Stimulated activated CD8-positive, alpha-beta memory T cell treated with anti-CD3 and anti-CD28 coated beads, Interleukin-2, amount 100 ng/mL, for 1 hour (primary cell): ENCODE data around the gene MAMSTR.
A peak's percentile ranks its signal among the peaks of the same experiment; 100 is the strongest.

Source experiments
- DNase-seq, 2 donors: peaks; one replicate each; pipeline ENCODE4 v3.0.0-alpha.2; 2020; ENCODE audit warnings: low read depth in 2 of 2

Gene MAMSTR

DNA sequence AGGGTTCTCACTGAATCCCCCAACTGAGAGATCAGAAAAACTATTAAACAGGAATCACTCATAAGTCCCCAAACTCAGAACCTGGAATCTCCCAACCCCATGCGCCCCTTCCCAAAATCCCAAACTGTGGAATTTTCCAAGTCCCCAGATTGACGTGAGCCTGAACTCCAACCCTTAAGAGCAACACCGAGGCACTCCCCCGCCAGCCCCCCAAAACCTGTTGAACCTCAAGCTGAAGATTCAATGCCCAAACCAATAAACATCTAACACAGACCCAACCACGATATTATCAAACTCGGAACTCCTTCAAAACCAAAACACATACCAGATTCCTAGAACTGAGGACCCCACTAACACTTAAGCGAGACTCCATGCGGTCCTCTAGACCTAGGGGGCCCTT lies 26.6 kb upstream of the MAMSTR start:
- no peak for DNase-seq

DNA sequence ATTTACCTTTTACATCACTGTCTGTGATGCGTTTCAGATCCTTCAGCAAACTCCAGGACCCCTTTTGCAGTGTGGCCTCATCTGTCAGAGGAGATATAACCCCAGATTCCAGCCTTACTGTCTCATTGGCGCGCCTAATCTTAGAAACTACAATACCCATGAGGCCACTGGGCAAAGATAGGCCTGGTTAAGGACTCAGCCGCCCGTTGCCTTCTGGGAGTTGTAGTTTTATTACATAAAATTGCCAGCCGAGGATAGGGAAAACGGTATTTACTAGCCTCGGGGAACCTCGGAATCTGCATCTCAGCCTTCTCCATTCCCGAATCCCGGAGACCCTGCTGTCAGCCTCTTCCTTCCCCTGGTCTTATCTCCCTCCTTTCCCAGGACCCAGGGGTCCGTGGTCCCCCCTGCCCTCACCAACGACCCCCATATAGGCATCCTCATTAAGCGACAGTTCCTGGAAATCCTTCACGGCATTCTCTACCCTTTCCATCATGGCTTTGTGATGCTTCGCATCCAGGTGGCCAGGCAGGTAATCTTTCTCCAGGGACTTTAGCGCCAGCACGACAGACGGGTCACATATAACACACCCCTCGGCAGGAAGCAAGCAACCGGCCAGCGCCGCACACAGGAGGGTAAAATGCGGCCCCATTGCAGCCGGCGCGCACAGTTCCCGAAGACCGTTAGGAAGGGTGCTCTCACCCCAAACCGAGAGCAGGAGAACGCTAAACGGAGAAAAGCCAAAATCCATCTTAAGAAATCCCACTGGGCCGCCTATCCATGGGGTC lies 25.9 kb upstream of the MAMSTR start:
- no peak for DNase-seq

DNA sequence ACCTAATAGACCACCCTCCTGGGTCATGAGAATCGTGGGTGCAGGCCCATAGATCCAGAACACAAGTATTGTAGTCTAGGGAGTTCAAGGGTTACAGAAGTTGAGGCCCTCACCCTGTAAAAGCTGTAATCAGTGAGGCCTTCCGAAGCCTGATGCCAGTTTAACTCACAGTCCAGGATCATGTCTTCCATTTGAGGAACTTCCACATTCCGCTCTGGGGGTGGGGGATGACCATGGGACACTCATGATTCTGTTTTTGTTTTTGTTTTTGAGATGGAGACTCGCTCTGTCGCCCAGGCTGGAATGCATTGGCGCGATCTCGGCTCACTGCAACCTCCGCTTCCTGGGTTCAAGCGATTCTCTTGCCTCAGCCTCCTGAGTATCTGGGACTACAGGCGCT lies 22.6 kb upstream of the MAMSTR start:
- DNase-seq, result no peak

DNA sequence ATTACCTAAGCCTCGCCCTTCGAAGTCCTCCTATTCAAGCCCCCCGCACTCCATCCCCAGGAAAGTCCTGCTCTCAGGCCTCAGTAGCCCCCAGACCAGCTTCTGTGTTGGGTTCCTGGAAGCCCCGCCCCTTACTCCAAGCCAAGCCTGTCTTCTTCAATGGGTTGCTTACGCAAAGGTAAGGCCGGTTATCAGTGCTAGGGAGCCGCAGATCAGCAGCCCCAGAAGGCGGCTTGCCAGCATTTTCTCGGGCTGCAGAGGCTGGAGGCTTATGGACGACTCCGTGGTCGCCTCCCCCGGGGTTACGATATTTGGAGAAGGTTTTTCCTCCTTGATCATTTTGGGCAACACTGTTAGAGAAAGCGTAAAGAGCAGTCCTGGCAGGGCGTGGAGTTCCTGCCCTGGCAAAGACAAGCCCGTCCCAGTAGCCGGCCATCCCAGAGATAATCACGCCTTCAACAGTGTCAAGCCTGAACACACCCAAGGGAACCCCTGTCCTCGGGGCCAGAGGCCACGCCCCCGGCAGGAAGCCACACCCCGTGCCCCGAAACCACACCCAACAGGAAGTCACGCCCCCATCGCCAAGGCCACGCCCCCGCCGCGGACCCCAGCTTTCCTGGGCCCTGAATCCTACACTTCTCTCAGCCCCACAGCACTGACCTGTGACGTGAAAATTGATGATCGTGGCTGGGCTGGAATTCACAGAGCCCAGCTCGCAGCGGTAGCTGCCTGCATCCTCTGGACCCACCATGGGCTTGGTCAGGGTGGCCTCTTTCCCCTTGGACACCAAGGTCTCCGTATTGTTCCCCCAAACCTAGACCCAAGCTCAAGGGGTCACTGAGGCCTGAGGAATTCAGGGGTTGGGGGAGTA lies 21.8 kb upstream of the MAMSTR start:
- DNase-seq, result no peak

DNA sequence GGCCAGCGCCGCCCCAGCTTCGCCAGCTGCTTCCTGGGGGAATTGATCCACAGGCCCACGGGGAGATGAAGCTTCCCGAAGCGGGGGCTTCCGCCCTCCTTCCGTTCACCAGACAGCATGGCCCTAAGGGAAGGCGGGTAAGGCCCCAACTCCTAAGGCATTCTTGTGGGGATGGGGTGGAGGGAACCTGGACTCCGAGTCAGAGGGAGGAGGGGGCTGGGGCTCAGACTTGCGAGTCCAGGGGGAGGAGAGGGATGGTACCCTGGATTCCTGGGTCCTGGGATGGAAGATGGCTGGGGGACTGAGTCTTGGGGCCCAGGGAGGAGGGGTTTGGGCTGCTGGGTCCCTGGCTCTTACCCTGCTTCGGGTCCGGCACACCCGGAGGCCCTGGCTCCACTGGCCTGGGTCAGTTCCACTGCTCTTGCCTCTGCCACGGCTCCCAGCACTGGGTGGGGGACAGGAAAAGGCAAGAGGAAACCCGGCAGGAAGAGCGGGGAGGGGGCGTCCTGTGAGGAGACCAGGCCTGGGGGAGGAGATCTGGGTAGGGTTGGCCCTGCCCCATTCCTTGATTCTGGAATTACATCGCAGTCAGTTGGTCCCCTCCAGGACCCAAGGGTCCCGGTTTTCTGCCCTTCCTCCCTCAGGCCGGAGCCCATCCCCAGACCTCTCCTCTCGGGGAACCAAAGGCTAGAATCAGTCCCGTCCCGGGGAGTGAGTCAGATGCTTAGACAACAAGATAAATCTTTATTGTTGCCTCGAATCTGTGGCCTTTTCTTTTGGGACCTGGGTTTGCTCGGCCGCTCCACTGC lies 20.8 kb upstream of the MAMSTR start, which contains the start of gene RASIP1:
Gene RASIP1 (minus strand): TSS at position 447 of the 809 bp plus-strand sequence. CDS start 328 bp downstream, at position 119.
- no peak for DNase-seq

DNA sequence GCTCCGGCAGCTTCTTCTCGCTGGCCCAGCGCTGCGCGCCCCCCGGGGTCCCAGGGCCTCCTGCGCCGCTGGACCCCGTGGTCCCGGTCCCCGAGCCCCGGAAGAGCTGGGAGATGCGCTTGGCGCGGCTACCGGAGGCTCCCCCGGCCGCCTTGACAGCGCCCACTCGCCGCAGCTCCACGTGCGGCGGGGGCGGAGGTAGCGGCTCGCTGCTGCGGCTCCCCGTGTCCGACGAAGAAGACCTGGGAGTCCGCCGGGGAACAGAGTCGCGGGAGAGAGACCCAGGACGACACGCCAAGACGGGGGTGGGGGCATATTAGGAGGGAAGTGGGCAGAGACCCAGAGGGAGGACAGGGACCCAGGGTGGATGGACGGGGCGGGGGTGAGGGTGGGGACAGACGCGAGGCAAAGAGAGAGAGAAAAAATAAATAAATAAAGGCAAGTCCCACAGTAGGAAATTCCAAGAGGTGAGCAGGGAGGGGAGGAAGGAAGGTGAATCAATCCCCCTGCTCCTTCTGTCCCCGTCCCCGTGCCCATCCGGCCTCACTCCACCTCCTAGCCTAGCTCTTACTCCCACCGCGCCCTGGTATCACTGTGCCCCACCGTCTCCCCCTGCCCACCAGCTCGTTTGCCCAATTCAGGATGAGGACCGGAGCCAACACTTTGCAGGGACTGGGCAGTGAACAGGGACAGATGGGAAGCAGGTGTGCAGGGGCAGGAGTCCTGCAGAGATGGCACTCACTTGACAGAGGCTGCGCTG lies 20.1 kb upstream of the MAMSTR start:
- no peak for DNase-seq

DNA sequence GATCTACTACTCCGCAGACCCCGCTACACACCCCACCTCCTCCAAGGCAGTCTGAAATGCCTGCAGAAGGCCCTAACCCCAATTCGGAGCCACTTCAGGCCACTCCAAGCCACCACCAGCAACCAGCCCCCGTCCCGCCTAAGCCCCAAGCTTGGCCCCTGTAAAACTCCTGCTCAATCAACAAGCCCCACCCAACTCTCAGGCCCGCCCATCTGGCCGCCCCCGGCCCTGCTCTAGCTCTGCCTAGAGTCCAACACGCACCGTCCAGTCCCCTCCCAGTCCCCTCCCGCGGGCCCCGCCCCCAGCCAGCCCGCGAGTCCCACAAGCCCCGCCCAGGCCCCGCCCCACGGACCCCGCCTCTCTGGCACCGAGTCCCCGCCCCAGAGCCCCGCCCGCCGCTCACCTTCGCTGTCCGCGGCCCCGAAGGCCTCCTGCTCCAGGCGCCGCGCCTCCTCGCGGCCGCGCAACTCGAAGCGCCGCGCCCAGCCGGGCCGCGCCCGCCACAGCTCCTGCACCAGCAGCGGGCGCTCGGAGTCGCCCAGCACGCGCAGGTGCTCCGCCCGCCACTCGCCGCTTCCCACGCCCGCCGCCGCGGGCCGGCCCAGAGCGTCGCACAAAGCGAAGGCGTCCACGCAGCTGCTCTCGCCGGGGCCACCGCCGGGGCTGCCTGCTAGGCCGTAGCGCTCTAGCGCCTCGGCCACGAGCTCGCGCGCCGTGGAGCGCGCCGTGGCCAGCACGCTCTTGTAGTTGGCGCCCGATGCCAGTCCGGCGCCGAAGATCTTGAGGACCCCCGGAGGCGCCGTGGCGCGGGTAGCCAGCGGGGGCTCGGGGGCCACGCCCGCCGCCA lies 19.3 kb upstream of the MAMSTR start:
- DNase-seq, result peak; percentile 83 to 89

DNA sequence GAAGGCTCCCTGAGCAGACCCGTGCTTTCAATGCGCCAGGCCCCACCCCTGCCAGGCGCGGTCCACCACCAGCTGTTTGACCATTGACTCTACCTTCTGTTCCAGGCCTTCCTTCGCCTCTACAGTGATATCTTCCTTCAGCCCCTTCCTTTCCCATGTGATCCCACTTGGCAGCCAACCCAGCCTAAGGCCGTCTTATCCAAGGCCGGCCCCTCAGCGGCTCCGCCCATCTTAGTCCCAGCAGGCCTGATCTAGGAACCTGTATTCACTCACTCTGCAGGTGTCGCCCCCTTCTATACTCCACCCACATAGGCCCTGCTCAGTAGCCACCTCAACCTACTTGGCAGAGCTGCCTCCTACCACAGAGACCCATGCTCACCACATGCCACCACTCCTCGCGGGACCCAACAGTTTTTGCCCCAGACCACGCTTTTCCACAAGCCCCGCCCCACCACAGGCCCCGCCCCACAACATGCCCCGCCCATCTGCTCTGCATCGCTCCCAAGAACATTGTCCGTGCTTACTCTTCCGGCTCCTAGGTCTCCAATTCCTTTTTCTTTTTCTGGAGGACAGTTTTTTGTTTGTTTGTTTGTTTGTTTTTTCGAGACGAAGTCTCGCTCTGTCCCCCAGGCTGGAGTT lies 18.0 kb upstream of the MAMSTR start:
- no peak for DNase-seq

DNA sequence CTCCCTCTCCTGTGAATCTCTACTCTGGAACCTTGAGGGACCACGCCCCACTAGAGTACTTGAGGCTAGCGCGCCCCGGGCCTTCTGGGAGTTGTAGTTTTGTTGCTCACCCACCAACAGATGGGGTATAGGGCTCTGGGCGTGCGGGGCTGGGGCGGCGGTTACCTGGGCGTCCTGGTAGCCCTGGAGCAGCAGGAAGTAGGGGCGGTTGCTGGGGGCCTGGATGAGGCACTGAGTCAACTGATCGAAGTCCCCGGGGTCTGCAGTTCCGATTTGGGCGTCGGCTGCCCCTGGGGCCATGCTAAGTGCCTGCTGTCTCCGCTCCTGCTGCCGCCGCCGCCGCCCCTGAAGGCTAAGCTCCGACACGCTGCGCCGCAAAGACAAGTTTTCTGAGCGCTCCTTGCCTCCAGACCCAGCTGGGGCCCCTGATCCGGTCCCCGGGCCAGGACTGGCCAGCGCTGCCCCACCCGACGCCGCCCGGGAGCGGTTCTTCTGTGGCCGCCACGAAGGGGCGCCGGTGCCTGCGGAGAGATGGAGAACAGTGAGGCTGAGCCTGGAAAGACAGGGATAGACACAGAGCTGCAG lies 15.6 kb upstream of the MAMSTR start:
- no peak for DNase-seq

DNA sequence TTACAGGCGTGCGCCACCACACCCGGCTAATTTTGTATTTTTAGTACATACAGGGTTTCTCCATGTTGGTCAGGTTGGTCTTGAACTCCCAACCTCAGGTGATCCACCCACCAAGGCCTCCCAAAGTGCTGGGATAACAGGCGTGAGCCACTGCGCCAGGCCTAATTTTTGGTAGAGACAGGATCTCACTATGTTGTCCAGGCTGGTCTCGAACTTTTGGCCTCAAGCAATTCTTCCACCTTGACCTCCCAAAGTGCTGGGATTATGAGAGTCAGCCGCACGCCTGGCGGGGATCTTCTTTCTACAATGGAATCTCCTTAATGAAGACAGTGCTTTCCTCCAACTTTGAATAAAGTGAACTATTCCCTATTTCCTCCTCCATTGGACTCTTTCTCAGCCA lies 15.1 kb upstream of the MAMSTR start:
- no peak for DNase-seq

DNA sequence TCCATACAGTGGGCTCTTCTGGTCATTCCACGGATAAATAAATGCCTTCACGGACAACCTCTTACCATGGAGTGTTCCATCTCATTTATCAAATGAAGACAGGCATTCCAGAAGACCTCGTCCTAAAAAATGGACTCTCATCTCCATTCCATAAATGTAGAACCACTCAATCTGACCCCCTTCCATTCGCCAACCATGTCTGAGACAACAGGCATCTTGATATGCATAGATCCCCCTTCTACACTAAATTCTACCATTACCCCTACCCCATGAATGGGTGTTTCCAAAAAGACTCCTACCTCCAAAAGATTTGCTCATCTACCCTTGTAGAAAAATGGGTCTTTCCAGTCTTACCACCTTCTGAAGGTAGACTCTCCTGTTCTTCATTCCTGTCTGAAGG lies 11.9 kb upstream of the MAMSTR start:
- DNase-seq, result no peak

DNA sequence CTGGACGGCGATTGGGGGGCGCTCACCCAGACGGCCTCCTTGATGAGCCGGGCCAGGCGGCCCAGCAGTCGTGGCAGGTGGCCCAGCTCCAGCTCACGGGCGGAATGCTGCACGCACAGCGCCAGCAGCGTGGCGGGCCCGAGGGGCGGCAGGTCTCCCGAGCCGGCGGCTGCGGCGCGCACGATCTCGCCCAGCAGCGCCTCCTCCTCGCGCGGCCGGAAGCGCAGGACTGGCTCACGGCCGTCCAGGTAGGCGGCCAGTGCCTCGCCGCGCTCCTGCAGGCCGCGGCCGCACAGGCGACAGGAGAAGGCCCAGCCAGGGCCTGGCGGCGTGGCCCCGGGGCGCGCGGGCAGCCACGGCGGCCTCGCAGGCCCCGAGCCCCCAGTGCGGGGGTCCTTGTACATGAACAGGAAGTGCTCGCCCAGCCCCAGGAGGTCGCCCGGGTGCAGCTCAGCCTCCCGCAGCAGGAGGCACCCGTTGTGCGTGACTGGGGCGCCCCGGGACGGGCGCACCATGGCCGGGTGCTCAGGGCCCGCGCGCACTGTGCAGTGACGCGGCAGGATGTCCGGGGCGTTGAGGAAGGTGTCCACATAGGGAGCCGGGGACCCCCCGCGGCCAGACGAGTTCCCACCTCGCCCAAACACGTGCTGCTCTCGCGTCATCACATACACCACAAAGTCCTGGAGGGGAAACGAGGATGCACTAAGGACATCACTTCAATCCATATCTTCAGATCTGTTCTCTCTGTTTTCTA lies 9.6 kb upstream of the MAMSTR start:
- DNase-seq, result no peak

DNA sequence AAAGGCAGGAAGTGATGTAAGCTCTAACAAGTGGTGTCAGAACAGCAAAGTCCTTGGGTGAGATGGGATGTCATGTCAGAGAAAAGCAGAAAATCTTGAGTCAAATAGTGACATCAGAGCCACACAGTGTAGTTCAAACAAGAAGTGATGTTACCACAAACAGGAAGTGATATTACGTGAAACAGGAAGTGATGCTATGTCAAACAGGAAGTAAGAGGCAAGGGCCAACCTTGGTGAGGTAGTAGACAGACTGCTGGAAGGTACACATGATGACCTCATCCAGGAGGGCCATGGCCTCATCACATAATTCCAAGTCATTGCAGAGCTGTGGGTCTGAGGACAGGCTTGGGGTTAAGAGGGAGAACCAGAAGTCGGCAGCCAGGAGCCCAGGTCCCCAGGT lies 7.0 kb upstream of the MAMSTR start:
- no peak for DNase-seq

DNA sequence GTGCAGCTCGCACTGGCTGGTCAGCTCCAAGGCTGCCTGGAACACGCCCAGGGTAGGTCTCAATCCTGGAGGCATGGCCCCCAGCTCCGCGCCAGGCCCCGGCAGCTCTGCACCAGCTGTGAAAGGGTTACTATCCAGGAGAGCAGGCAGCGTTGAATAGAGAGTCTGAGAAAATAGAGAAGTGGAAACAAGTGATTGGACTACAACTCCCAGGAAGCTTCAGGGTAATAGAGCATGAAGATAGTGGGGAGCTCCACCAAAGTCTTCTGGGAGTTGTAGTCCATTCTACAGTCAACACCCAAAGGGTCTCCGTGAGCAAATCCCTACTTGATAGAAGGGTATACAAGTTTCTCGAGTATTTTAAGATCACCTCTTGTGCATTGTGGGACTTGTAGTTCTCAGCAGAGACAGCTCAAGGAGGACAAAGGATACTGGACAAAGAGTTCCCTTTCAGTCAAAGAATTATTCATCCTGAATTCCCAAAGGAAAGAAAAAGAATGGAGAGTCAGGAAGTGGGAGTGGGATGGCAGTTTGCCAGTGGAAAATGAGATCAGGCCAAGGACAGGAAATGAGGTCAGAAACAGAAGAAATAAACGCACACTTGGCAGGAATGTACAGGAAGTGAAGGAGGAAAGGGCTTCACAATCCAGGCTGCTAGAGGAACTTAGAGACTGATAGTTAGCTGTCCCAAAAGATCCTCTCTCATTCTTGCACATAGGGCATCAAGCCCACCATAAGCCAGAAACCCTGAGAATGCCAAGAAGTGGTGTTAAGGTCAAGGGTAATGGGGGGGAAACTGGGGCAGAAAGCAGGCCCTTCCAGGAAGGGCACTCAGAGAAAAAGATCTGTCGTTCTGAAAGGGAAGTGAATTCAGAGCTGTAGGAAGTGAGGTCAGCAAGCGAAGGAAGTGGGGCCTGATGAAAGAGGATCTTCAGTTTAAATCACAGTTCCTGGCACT lies 5.5 kb upstream of the MAMSTR start:
- DNase-seq, result no peak

DNA sequence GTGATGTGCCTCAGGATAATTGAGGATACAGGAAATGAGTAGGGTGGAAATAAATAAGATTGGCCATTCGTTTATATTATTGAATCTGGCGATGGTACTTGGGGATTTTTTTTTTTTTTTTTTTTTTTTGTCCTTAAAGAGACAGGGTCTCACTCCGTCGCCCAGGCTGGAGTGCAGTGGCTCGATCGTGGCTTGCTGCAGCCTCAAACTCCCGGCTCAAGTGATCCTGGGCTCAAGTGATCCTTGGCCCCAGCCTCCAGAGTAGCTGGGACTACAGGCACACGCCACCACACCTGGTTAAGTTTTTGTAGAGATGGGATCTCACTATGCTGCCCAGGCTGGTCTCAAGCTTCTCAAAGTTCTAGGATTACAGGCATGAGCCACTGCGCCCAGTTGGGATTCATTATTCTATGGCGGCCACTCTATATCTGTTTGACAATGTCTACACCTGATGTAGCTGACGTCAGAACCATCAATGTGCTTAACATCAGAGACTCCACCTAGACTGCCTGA lies 2.7 kb upstream of the MAMSTR start:
- no peak for DNase-seq

DNA sequence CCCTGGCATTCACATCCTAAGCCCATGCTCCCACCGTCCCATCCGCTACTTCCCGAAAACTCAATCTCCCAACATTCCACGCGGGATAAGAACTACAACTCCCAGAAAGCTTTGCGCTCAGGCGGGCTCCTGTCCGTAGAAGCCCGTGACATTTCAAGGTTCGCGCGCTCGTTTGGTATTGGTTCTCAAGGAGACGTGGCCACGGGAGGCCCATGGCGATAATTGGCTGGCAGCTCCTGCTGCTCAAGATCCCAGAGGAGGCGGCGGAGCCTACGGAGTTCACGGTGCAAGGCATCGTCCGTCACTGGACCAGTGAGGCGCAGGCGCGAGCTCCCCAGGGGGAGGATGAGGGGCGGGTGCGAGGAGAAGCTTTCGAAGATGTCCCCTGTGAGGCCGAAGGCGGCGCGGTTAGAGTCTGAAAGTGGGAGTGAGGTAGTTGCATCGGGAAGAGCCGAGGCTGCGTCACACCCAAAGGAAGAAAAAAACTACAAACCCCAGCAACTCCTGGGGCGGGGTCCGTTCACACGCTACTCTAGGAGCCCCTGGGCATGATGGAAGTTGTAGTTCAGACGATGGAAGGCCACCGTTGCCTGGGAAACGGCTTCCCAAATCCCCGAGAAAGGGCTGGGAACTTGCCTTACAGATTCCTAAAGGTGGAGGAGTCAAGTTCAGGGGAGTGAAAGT lies 1.2 kb upstream of the MAMSTR start:
- peak; percentile 70 to 80 for DNase-seq

DNA sequence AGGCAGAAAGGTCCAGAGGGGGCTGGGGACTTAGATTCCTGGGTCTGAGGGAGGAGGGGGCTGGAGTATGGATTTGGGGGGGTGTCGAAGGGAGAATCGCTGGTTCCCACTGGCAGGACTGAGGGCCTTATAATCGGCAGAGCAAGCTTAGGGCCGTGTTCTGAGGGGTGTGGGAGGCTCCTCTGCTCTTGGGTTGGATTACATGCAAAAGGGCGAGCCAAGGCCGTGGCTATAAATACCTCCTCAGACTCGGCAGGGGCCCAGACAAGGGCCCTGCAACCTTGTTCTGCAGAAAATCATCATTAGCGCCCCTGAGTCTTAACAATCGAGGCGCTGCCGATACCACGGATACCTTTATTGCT lies 707 bp upstream of the MAMSTR start:
- DNase-seq, result no peak
